Small intestine (tissue), 7 donors: ENCODE measurements around the gene CDH23. TPM values are rescaled to one million over a fixed set of nuclear protein-coding genes. Genes with fewer than 3 reads are reported as not detected.

Experiments used
- DNase-seq, 2 donors: peaks; one replicate each; pipeline versions ENCODE4 v3.0.0 to v3.0.0-alpha.2; 2013
- FAIRE-seq: peaks from 2 replicates; lab custom pipeline; 2012; peaks lifted over from hg19 to GRCh38; lab: Jason Lieb, UNC
- H3K27ac ChIP-seq, 3 donors: one replicate each; pipeline ENCODE4 v1.5.1; 2013; ENCODE audit warnings: low read length in 2 of 3, mild to moderate bottlenecking in 2 of 3, control low read depth in 1 of 3, inconsistent platforms in 1 of 3, low read depth in 1 of 3, moderate library complexity in 1 of 3
- H3K27me3 ChIP-seq, 3 donors: one replicate each; pipeline ENCODE4 v1.6.1; 2013; ENCODE audit warnings: low read length in 3 of 3, inconsistent platforms in 1 of 3; ENCODE audit not compliant: control insufficient read depth in 3 of 3, insufficient read depth in 3 of 3
- H3K36me3 ChIP-seq, 3 donors: one replicate each; pipeline ENCODE4 v1.6.1; 2013; ENCODE audit warnings: low read length in 3 of 3, inconsistent platforms in 1 of 3, low read depth in 1 of 3, mild to moderate bottlenecking in 1 of 3, moderate library complexity in 1 of 3; ENCODE audit not compliant: control insufficient read depth in 3 of 3, insufficient read depth in 2 of 3
- H3K4me1 ChIP-seq, 3 donors: one replicate each; pipeline ENCODE4 v1.6.1; 2013; ENCODE audit warnings: low read length in 2 of 3, inconsistent platforms in 1 of 3, low read depth in 1 of 3, mild to moderate bottlenecking in 1 of 3, moderate library complexity in 1 of 3; ENCODE audit not compliant: control insufficient read depth in 3 of 3, insufficient read depth in 2 of 3
- H3K4me3 ChIP-seq, 3 donors: one replicate each; pipeline ENCODE4 v1.5.1; 2013; ENCODE audit warnings: low read length in 3 of 3, control low read depth in 1 of 3, inconsistent platforms in 1 of 3, low read depth in 1 of 3, mild to moderate bottlenecking in 1 of 3, moderate library complexity in 1 of 3
- H3K9me3 ChIP-seq, 2 donors: one replicate each; pipeline ENCODE4 v1.6.1; 2013; ENCODE audit warnings: low read depth in 1 of 2, low read length in 1 of 2; ENCODE audit not compliant: control insufficient read depth in 2 of 2, insufficient read depth in 1 of 2
- WGBS, 3 donors: extraction: QIAGEN DNeasy Blood & Tissue Kit; methylation state at CpG; one replicate each; pipeline ENCODE4 v1.1.7; 2013; 5-methylcytosine and 5-hydroxymethylcytosine counted together
- polyA plus RNA-seq, 4 donors: library from polyadenylated mRNA; stranded (reverse) in 3 of 4; unstranded in 1 of 4; fragments of 200-250 nt in 3 of 4; fragments of 120-200 nt in 1 of 4; gene quantifications; one replicate each; pipeline versions ENCODE4 v1.2.1 to v1.2.3, GENCODE V29; 2013
- donor health status: healthy with polysubstance abuse.
- donor health status: control.
- donor health status: control.
- donor health status: Bipolar disorder and iron deficiency.
- donor health status: healthy.

The CDH23 gene
- polyA plus RNA-seq, 4 donors = 0.89 to 2.5 (median 1.6) TPM

- no peak for FAIRE-seq
- peak overlapping the region in 1 of 3 donors; percentile 82 for H3K27ac ChIP-seq
- no peaks in the 10 kb centered on the region for H3K36me3 ChIP-seq
- peaks cover 0 to 9% of the 10 kb centered on the region in 2 donors for H3K9me3 ChIP-seq
- 71 to 89% (median 83%) methylated on average over 3 of the region's 3 CpGs for WGBS, 3 donors
- H3K27me3 ChIP-seq = no peaks in the 10 kb centered on the region
- H3K4me3 ChIP-seq = no peak overlapping the region
- peaks cover 4 to 7% (median 6%) of the 10 kb centered on the region in 3 donors for H3K4me1 ChIP-seq
- no peak for DNase-seq
Measured at GRCh38 chr10:71737834-71738197, 341.1 kb downstream of the CDH23 start.

- Histone ChIP-seq H3K4me3 (no peak overlapping the region), H3K27ac (no peak overlapping the region), H3K4me1 (peaks cover 4 to 7% (median 6%) of the 10 kb centered on the region in 3 donors), H3K27me3 (no peaks in the 10 kb centered on the region), H3K9me3 (peaks cover 0 to 15% of the 10 kb centered on the region in 2 donors), H3K36me3 (no peaks in the 10 kb centered on the region)
- DNase-seq = no peak
- 94 to 98% (median 95%) methylated on average over 8 of the region's 8 CpGs for WGBS, 3 donors
- FAIRE-seq = no peak
Measured at GRCh38 chr10:71739358-71739900, 342.7 kb downstream of the CDH23 start.

GRCh38 chr10:71740069-71740653, 343.4 kb downstream of the CDH23 start:
- Histone ChIP-seq H3K27ac (no peak overlapping the region), H3K27me3 (no peaks in the 10 kb centered on the region), H3K9me3 (peaks cover 0 to 15% of the 10 kb centered on the region in 2 donors), H3K4me1 (peaks cover 5 to 9% (median 6%) of the 10 kb centered on the region in 3 donors), H3K4me3 (no peak overlapping the region), H3K36me3 (no peaks in the 10 kb centered on the region)
- WGBS, 3 donors = 37 to 51% (median 50%) methylated on average over 9 of the region's 9 CpGs
- no peak for FAIRE-seq
- DNase-seq = peak in 1 of 2 donors; percentile 39

DNA sequence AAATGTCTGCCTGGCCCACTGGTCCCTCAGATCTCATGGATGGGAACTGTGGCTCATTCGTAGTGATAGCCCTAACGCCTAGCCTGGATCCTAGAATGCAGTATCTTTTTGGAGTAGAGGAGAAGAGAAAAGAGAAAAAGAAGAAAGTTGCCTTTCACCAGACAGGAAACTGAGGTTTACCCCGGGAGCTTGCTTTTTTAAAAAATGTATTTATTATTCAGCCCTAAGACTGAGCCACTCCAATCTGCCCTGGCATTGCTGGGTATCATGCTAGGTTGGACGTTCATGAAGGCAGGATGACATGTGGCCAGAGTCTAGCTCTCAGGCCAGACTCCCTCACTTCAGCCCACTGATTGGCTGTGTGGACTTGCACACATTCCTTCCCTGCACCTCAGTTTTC, 344.3 kb downstream of the CDH23 start:
- Histone ChIP-seq H3K4me1 (peaks cover 8 to 13% (median 8%) of the 10 kb centered on the region in 3 donors), H3K27me3 (no peaks in the 10 kb centered on the region), H3K36me3 (no peaks in the 10 kb centered on the region), H3K4me3 (no peak overlapping the region), H3K9me3 (peaks cover 0 to 15% of the 10 kb centered on the region in 2 donors), H3K27ac (no peak overlapping the region)
- FAIRE-seq = no peak
- 68 to 73% (median 71%) methylated on average over 4 of the region's 4 CpGs for WGBS, 3 donors
- no peak for DNase-seq

- H3K27me3 ChIP-seq = no peaks in the 10 kb centered on the region
- H3K36me3 ChIP-seq = no peaks in the 10 kb centered on the region
- H3K9me3 ChIP-seq = peaks cover 0 to 15% of the 10 kb centered on the region in 2 donors
- no peak overlapping the region for H3K27ac ChIP-seq
- H3K4me3 ChIP-seq = no peak overlapping the region
- FAIRE-seq (no peak), DNase-seq (no peak)
- 95 to 98% (median 96%) methylated on average over 20 of the region's 20 CpGs for WGBS, 3 donors
- H3K4me1 ChIP-seq = peaks cover 8 to 17% (median 12%) of the 10 kb centered on the region in 3 donors
Measured at GRCh38 chr10:71741671-71742070, 345.0 kb downstream of the CDH23 start.

- DNase-seq = no peak
- no peak for FAIRE-seq
- peaks cover 13 to 25% (median 14%) of the 10 kb centered on the region in 3 donors for H3K4me1 ChIP-seq
Measured at GRCh38 chr10:71742301-71743088, 345.8 kb downstream of the CDH23 start.

DNA sequence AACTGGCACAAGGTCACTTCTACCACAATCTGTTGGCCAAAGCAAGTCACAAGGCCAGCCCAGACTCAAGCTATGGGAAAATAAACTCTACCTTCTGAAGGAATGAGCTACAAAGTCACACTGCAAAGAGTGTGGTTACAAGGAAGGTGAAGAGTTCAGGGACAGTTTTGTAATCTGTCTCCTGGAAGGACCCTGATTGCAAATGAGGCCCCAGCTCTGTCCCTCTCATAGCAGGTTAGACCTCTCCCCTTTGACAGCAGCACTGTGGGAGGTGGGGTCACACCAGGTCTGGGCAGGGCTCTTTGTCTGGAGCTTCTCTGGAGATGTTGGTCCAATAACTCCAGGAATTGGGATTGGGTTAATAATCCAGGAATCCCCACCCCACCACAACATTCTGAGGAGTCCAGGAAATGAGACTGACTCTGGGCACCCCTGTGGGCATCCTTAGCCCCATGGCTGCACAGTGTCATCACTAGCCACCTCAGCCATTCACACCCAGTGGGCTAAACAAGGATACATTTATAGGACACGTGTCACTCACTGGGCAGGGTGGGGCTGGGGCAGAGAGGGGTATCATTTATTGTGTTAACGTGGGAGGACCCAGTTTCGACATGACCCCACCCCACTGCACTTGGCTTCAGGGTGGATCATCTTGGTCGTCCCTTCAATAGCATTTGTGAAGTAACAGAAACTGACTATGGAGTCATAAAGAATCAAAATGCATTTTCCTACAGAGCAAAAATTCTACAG, 346.5 kb downstream of the CDH23 start:
- FAIRE-seq (no peak), DNase-seq (no peak)
- peaks cover 16 to 33% (median 21%) of the 10 kb centered on the region in 3 donors for H3K4me1 ChIP-seq
- no peaks in the 10 kb centered on the region for H3K27me3 ChIP-seq
- H3K9me3 ChIP-seq = peaks cover 0 to 15% of the 10 kb centered on the region in 2 donors
- 76 to 93% (median 88%) methylated on average over 4 of the region's 4 CpGs for WGBS, 3 donors
- peaks cover 0 to 5% (median 0%) of the 10 kb centered on the region in 3 donors for H3K36me3 ChIP-seq
- H3K4me3 ChIP-seq = no peak overlapping the region
- peak overlapping the region in 1 of 3 donors; percentile 9 for H3K27ac ChIP-seq

More at GRCh38 chr10:71742301-71743088, 345.8 kb downstream of the CDH23 start:
- Histone ChIP-seq H3K36me3 (no peaks in the 10 kb centered on the region), H3K9me3 (peaks cover 0 to 15% of the 10 kb centered on the region in 2 donors), H3K27ac (peak overlapping the region in 1 of 3 donors; percentile 9), H3K4me3 (no peak overlapping the region), H3K27me3 (no peaks in the 10 kb centered on the region)
- whole genome bisulfite sequencing, 3 donors = 81 to 88% (median 85%) methylated on average over 10 of the region's 10 CpGs

GRCh38 chr10:71743866-71744265, 347.1 kb downstream of the CDH23 start:
- Histone ChIP-seq H3K27ac (no peak overlapping the region), H3K36me3 (peaks cover 0 to 7% (median 0%) of the 10 kb centered on the region in 3 donors), H3K4me1 (peaks cover 16 to 39% (median 23%) of the 10 kb centered on the region in 3 donors), H3K27me3 (no peaks in the 10 kb centered on the region), H3K4me3 (no peak overlapping the region), H3K9me3 (peaks cover 0 to 15% of the 10 kb centered on the region in 2 donors)
- DNase-seq (no peak), FAIRE-seq (no peak)
- 91 to 95% (median 94%) methylated on average over 1 of the region's 1 CpG for WGBS, 3 donors
